PC-3 (cell line): Measurements from ENCODE around the gene GLRX5.

Source experiments
- CTCF ChIP-seq: fragments of 300-600 bp; sonication (generic); conservative IDR thresholded peaks from 2 replicates; pipeline ENCODE4 v1.5.1; 2017; ENCODE audit warnings: antibody characterized with exemption, low read depth, mild to moderate bottlenecking, low read length
- EZH2 ChIP-seq: fragments of 300-600 bp; sonication (generic); IDR thresholded peaks from one replicate; pipeline ENCODE4 v1.6.1; 2017; ENCODE audit warnings: antibody characterized with exemption, mild to moderate bottlenecking, low read length; ENCODE audit not compliant: unreplicated experiment
- EZH2phosphoT487 ChIP-seq: fragments of 300-600 bp; sonication (generic); IDR thresholded peaks from 2 replicates; pipeline ENCODE4 v1.6.1; 2018; ENCODE audit warnings: mild to moderate bottlenecking, antibody characterized with exemption, low read length, borderline replicate concordance

GRCh38 chr14:95519699-95520098, 15.2 kb upstream of the GLRX5 start:
- TF ChIP-seq EZH2phosphoT487 (no peak), CTCF (no peak), EZH2 (no peak)
